Right lobe of liver (tissue), 6 donors: ENCODE measurements around the gene FGF14. TPM values are rescaled to one million over a fixed set of nuclear protein-coding genes. Genes with fewer than 3 reads are reported as not detected.
A peak's percentile ranks its signal among the peaks of the same experiment; 100 is the strongest.

Experiments
- ATAC-seq, 4 donors: fragments of 200-7000 bp; cut with Tn5 transposase; one replicate each; pipeline ENCODE4 v1.9.1; 2020; ENCODE audit warnings: mild to moderate bottlenecking in 4 of 4, moderate library complexity in 4 of 4
- DNase-seq, 3 donors: peaks; one replicate each; pipeline ENCODE4 v3.0.0-alpha.2; 2020
- H3K27ac ChIP-seq, 3 donors: fragments of 200-600 bp; one replicate each; pipeline ENCODE4 v1.8.0; 2022
- H3K27me3 ChIP-seq, 2 donors: fragments of 200-600 bp; one replicate each; pipeline ENCODE4 v1.8.0; 2022
- H3K36me3 ChIP-seq, 4 donors: fragments of 200-600 bp; sonication (generic) in 1 of 4; one replicate each; pipeline versions ENCODE4 v1.5.1 to v1.8.0; 2017 to 2022; ENCODE audit warnings: control low read depth in 1 of 4
- H3K4me1 ChIP-seq, 4 donors: fragments of 200-600 bp; sonication (generic) in 1 of 4; one replicate each; pipeline versions ENCODE4 v1.5.1 to v1.8.0; 2017 to 2022; ENCODE audit warnings: control low read depth in 1 of 4
- H3K4me3 ChIP-seq, 3 donors: fragments of 200-600 bp; one replicate each; pipeline ENCODE4 v1.8.0; 2022
- H3K9me3 ChIP-seq, 4 donors: fragments of 200-600 bp; sonication (generic) in 1 of 4; one replicate each; pipeline versions ENCODE4 v1.5.1 to v1.8.0; 2017 to 2022; ENCODE audit warnings: control low read depth in 1 of 4
- POLR2A ChIP-seq: fragments of 450-650 bp; IDR thresholded peaks from one replicate; pipeline ENCODE4 v1.6.1; 2017; ENCODE audit warnings: antibody characterized with exemption, mild to moderate bottlenecking
- WGBS: methylation state at CpG from one replicate; pipeline ENCODE4 v1.1.6; 2018; ENCODE audit warnings: low coverage, low lambda C conversion rate; ENCODE audit not compliant: insufficient coverage; ENCODE audit errors: missing lambda C conversion rate; 5-methylcytosine and 5-hydroxymethylcytosine counted together
- intact Hi-C, 2 donors: fragments of 100-400 bp; cut with DNase I; formaldehyde crosslinking; loops; one replicate each; pipeline versions ENCODE4 v1.11.2 to v1.14.1; 2022
- total RNA-seq, 6 experiments: library from RNA; depleted of rRNA in 2 of 6; stranded (reverse); fragments of >200 nt in 2 of 6; fragmentation: NEBNext Ultra II Directional in 3 of 6; extraction: Animal tissue kit (Norgen Biotek cat#: 25700) in 3 of 6; gene quantifications; one replicate each; pipeline versions ENCODE4 v1.1.0 to v1.2.4, GENCODE V29; 2016 to 2023
- TF ChIP-seq, protein P1 (sequence below), 4 donors: fragments of 200-600 bp in 3 of 4; fragments of 450-650 bp in 1 of 4; IDR thresholded peaks; one replicate each; pipeline versions ENCODE4 v1.5.1 to v1.8.0; 2016 to 2022; ENCODE audit warnings: antibody characterized with exemption in 4 of 4, mild to moderate bottlenecking in 2 of 4
- donor health status: DM: no; HTN: yes; CAD: no.
- donor health status: DM: no; HTN: no; CAD: no.
- donor health status: DM: no; HTN: no; CAD: no.
- donor health status: DM: no; HTN: yes; CAD: no.
- donor health status: DM: no; HTN: yes; CAD: no.

Gene FGF14
- total RNA-seq, 6 experiments from 2014 or later = 0.42 to 6.3 (median 1.2) TPM

DNA sequence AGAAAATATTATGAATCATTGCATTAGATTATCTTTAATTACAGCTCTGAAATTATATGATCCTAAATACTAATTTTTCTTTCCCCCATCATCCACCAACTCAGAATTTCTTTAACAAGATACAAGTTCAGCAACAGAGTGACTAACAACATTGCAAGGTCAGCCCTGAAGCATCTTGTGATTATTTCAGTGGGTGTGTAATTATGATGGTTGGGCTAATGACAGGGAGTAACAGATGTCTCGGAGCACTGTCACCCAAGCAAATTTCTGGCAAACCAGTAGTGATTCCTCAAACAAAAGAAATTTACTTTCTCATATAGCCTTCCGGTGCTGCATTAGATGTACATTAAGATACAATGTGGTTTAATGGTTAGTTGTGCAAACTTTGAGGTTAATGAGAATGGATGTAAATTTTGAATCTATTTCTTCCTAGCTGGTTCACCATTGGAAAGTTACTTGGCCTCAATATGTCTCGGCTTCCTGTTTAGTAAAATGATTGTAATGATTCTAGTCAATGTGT is 710.4 kb downstream of the FGF14 start:
- Histone ChIP-seq H3K27me3 (no peaks in the 10 kb centered on the region), H3K9me3 (no peaks in the 10 kb centered on the region), H3K27ac (no peak overlapping the region), H3K4me1 (no peaks in the 10 kb centered on the region), H3K4me3 (no peak overlapping the region), H3K36me3 (no peaks in the 10 kb centered on the region)
- intact Hi-C loops = no loop called here
- whole genome bisulfite sequencing = 72% methylated on average over 3 of the region's 3 CpGs
- no peak for TF ChIP-seq POLR2A
- TF ChIP-seq, protein P1, sequence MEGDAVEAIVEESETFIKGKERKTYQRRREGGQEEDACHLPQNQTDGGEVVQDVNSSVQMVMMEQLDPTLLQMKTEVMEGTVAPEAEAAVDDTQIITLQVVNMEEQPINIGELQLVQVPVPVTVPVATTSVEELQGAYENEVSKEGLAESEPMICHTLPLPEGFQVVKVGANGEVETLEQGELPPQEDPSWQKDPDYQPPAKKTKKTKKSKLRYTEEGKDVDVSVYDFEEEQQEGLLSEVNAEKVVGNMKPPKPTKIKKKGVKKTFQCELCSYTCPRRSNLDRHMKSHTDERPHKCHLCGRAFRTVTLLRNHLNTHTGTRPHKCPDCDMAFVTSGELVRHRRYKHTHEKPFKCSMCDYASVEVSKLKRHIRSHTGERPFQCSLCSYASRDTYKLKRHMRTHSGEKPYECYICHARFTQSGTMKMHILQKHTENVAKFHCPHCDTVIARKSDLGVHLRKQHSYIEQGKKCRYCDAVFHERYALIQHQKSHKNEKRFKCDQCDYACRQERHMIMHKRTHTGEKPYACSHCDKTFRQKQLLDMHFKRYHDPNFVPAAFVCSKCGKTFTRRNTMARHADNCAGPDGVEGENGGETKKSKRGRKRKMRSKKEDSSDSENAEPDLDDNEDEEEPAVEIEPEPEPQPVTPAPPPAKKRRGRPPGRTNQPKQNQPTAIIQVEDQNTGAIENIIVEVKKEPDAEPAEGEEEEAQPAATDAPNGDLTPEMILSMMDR (IDR thresholded peaks at IDR 0.05) = no peak
- ATAC-seq = no peak
- DNase-seq = no peak

DNA sequence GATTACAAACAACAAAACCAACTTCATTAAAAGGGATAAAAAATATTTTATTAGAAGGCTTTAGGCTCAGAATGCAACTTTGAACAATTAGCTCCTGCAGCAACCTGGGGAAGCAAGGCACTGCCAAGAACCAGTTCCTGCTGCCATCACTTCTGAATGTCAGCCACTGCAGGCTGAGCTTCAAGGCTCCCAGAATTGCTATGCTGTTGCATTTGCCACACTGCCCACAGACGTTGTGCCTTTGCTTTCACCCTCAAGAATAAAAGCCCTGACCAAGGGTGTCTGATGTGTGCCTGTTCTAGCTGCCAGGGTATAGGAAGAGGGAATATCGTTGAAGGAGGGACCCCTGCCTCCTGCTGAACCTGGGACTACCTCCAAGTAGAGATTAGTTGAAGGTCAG is 711.0 kb downstream of the FGF14 start:
- Histone ChIP-seq H3K36me3 (no peaks in the 10 kb centered on the region), H3K27me3 (no peaks in the 10 kb centered on the region), H3K27ac (no peak overlapping the region), H3K4me1 (no peaks in the 10 kb centered on the region), H3K9me3 (no peaks in the 10 kb centered on the region), H3K4me3 (no peak overlapping the region)
- TF ChIP-seq POLR2A = no peak
- TF ChIP-seq, protein P1 (IDR thresholded peaks at IDR 0.05) = no peak
- DNase-seq = no peak
- 50% methylated on average over 2 of the region's 2 CpGs for WGBS
- intact Hi-C loops = no loop called here
- ATAC-seq = no peak

DNA sequence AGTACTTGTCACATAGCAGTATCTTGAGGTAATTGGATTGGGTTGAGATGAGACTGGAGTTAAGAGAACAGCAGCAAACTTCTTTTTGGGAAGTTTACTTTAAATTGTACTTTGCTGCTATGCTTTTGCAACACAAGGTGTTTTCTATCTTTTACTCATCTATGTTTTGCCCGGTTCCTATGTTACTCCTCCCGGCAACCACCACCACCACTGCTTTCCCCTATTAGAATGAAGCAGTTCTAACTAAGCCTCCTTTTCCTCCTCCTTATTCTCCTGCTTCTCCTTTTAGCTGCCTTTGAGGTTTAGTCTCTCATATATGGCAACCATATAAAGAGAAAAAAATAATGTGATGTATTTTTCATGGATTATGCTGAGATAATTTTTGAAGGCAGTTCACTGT is 715.8 kb downstream of the FGF14 start:
- 52% methylated on average over 2 of the region's 2 CpGs for WGBS
- intact Hi-C loops = no loop called here
- Histone ChIP-seq H3K4me3 (no peak overlapping the region), H3K27me3 (no peaks in the 10 kb centered on the region), H3K27ac (no peak overlapping the region), H3K9me3 (no peaks in the 10 kb centered on the region), H3K4me1 (no peaks in the 10 kb centered on the region), H3K36me3 (no peaks in the 10 kb centered on the region)
- TF ChIP-seq POLR2A = no peak
- TF ChIP-seq, protein P1 (IDR thresholded peaks at IDR 0.05) = no peak
- ATAC-seq = no peak
- DNase-seq = no peak

DNA sequence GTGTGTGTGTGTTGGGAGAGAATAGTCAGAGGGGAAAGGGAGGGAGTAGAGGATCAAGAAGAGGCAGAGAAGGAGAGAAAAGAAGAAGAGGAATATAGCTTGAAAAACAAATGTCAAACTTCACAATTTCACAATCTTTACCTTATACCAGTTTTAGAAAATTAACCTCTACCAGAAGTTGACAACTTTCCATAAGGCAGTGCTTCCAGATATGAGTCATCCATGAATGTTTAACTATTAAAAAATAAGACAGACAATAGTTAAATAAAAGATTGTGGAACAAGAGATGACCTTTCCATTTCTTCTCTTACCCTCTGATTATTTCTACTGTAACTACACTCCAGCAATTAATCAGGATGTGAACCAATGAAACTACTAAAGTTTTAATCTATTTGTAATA is 720.0 kb downstream of the FGF14 start:
- intact Hi-C loops = no loop called here
- H3K4me1 ChIP-seq = no peaks in the 10 kb centered on the region
- H3K36me3 ChIP-seq = no peaks in the 10 kb centered on the region
- DNase-seq (no peak), ATAC-seq (peak in 2 of 4 donors; percentile 45 to 65)
- H3K4me3 ChIP-seq = no peak overlapping the region
- H3K9me3 ChIP-seq = no peaks in the 10 kb centered on the region
- H3K27me3 ChIP-seq = no peaks in the 10 kb centered on the region
- H3K27ac ChIP-seq = no peak overlapping the region
- TF ChIP-seq, protein P1 (IDR thresholded peaks at IDR 0.05) = no peak
- no peak for TF ChIP-seq POLR2A
